Activated naive CD8-positive, alpha-beta T cell (primary cell): ENCODE measurements around the gene SNED1.
"Not testable (repeated sequence)": the region's sequence is repeated elsewhere in the genome, so short reads cannot be mapped to it uniquely, and the experiment has no call there.

Experiments
- H3K27ac Mint-ChIP-seq: one replicate; pipeline ENCODE4 v1.8.0; 2021; ENCODE audit warnings: mixed read lengths
- H3K27me3 Mint-ChIP-seq: one replicate; pipeline ENCODE4 v1.8.0; 2021; ENCODE audit warnings: mixed read lengths
- H3K36me3 Mint-ChIP-seq: one replicate; pipeline ENCODE4 v1.8.0; 2021; ENCODE audit warnings: mixed read lengths
- H3K4me1 Mint-ChIP-seq: one replicate; pipeline ENCODE4 v1.8.0; 2021; ENCODE audit warnings: low read depth, mixed read lengths
- H3K4me3 Mint-ChIP-seq: one replicate; pipeline ENCODE4 v1.8.0; 2021; ENCODE audit warnings: mild to moderate bottlenecking, mixed read lengths
- H3K9me3 Mint-ChIP-seq: one replicate; pipeline ENCODE4 v1.8.0; 2021; ENCODE audit warnings: low read depth, mixed read lengths

The SNED1 gene

DNA sequence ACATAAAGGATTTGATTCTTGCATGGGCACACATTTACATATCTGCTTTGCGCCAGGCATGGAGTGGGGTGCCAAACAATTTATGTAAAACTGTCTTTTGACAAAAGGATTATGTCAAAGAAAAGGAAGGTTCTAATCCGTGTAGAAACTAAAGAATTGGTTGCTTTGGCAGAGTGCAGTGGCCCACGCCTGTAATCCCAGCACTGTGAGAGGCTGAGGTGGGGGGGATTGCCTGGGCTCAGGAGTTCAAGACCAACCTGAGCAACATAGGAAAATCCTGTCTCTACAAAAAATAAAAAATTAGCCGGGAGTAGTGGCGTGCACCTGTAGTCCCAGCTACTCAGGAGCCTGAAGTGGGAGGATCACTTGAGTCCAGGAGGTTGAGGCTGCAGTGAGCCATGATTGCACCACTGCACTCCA lies 104.8 kb downstream of the SNED1 start:
- Mint-ChIP-seq H3K4me1 (peaks cover 77% of the 10 kb centered on the region), H3K4me3 (peak overlapping the region; percentile 97), H3K36me3 (peaks cover 5% of the 10 kb centered on the region), H3K27ac (peak overlapping the region; percentile 98), H3K27me3 (no peaks in the 10 kb centered on the region), H3K9me3 (no peaks in the 10 kb centered on the region)

- H3K9me3 Mint-ChIP-seq, H3K4me3 Mint-ChIP-seq, H3K27me3 Mint-ChIP-seq, H3K36me3 Mint-ChIP-seq: not testable (repeated sequence)
- H3K4me1 Mint-ChIP-seq, result peaks cover 76% of the 10 kb centered on the region
- peak overlapping the region; percentile 98 for H3K27ac Mint-ChIP-seq
Observed at GRCh38 chr2:241104611-241105010, 106.2 kb downstream of the SNED1 start.

DNA sequence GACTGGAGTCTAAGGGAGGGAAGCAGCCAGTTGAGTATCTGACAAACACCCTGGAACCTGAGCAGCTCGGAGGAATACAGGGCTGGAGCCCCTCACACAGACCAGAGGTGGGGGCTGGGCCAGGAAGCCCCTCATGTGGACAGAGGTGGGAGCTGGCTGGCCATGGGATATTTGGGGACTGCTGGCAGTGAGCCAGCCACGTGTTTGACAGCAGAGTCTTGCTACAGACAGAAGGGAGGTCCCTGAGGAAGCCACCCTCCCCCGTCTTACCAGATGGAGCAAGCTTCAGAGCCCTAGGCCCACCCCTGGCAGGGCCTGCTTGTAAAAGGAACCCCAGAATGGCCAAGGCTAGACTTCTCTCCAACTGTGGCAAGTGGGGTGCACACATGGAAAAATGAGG lies 107.2 kb downstream of the SNED1 start:
- Mint-ChIP-seq H3K9me3 (no peaks in the 10 kb centered on the region), H3K36me3 (peaks cover 3% of the 10 kb centered on the region), H3K27ac (peak overlapping the region; percentile 98), H3K4me3 (no peak overlapping the region), H3K27me3 (no peaks in the 10 kb centered on the region), H3K4me1 (peaks cover 74% of the 10 kb centered on the region)

- Mint-ChIP-seq H3K4me1 (peaks cover 86% of the 10 kb centered on the region), H3K9me3 (no peaks in the 10 kb centered on the region), H3K27me3 (no peaks in the 10 kb centered on the region), H3K27ac (peak overlapping the region; percentile 98), H3K4me3 (no peak overlapping the region), H3K36me3 (peaks cover 3% of the 10 kb centered on the region)
Observed at GRCh38 chr2:241107031-241107783, 108.8 kb downstream of the SNED1 start.

DNA sequence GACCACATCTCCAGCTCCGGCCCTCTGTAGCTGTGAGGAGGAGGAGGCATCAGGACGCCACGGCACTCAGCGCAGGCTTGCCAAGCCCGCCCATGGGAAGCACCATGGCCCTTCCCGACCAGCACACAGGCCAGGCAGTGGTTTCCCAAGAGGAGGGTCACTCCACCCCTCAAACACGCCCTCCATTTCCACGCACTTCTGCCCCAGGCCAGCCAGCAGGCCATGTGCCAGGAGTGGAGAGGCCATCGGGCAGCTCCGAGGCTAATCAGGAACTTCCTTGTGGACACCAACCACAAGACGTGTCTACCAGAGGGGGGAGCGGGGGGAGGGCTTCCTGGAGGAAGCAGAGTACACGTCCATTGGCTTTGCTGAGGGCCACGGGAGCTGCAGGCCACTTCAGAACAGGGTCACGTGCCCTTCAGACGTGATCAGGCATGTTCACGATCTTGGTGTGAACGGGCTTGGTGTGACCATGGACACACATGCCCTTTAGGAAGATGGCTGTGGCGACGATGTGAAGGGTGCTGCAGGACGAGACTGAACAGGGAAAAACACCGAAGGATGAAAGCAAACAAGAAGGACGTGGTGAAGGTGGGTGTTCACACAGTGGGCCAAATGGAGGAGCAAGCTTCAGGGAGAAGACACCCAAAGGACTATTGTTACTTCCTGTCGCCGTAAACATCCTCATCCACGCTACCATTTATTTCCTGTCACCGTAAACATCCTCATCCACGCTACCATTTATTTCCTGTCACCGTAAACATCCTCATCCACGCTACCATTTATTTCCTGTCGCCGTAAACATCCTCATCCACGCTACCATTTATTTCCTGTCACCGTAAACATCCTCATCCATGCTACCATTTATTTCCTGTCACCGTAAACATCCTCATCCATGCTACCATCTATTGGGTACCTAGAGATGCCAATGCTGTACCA lies 110.1 kb downstream of the SNED1 start:
- H3K27me3 Mint-ChIP-seq, result no peaks in the 10 kb centered on the region
- H3K9me3 Mint-ChIP-seq, result no peaks in the 10 kb centered on the region
- peak overlapping the region; percentile 96 for H3K4me3 Mint-ChIP-seq
- H3K4me1 Mint-ChIP-seq, result peaks cover 87% of the 10 kb centered on the region
- peaks cover 5% of the 10 kb centered on the region for H3K36me3 Mint-ChIP-seq
- peak overlapping the region; percentile 98 for H3K27ac Mint-ChIP-seq

GRCh38 chr2:241109210-241110088 lies 111.0 kb downstream of the SNED1 start:
- H3K27ac Mint-ChIP-seq, result peak overlapping the region; percentile 98
- peaks cover 7% of the 10 kb centered on the region for H3K36me3 Mint-ChIP-seq
- H3K4me3 Mint-ChIP-seq, result peak overlapping the region; percentile 96
- H3K9me3 Mint-ChIP-seq, result no peaks in the 10 kb centered on the region
- no peaks in the 10 kb centered on the region for H3K27me3 Mint-ChIP-seq
- peaks cover 81% of the 10 kb centered on the region for H3K4me1 Mint-ChIP-seq

DNA sequence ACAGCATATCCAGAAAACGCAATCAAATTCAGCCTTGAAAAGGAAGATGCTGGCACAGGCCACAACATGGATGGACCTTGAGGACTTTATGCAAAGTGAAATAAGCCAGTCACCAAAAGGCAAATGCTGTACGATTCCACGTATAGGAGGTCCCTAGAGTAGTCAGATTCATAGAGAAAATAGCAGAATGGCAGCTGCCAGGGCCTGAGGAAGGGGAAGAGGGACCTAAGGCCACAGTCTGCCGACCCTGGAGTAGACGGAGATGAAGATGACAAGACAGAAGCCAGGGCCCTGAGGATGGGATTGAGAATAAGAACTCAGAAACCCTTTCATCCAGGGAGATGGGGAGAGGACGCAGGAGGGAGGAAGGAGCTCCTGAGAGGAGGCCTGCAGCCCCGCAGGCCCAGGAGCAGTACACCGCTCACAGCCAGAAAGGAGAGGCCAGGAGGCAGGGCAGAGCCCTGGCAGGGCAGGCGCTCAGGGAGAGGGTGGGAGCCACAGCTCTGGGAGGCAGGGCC lies 111.7 kb downstream of the SNED1 start:
- peaks cover 14% of the 10 kb centered on the region for H3K36me3 Mint-ChIP-seq
- no peaks in the 10 kb centered on the region for H3K9me3 Mint-ChIP-seq
- H3K4me1 Mint-ChIP-seq, result peaks cover 79% of the 10 kb centered on the region

DNA sequence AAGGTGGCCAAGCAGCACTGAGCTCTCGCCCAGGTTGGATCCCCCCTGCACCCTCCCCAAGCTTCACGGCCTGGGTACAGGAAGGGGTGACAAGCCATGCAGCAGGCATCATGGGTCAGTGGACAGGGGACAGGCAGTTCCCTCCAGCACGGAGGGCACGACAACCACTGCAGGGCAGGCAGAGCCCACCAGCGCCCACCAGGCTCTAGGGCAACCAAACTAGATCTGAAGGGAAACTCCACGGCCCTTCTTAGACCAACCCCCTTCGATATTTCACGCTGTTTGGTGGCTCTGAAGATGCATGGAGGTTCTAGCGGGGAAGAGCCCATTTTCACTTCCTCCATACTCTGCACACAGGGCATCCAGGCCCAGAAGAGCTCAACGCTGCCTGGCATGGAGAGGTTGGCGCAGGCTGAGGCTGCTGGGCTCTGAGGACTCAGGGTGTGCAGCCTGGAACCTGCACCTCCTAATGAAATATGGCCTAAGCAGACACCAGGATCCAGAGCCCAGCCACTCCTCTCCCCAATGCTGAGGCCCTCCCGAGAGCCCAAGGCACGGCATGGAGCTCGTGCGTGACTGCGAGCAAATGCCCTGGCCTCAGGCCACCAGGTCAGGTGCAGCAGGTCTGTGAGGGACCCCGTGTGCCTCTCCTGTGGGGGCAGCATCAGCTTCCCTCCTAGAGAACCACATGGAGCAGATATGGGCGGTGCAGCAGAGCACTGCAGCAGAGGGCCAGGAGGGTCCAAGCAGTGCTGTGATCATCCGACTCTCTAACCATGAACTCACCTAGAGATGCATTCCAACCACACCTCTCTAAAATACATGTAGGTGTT lies 112.4 kb downstream of the SNED1 start:
- Mint-ChIP-seq H3K9me3 (no peaks in the 10 kb centered on the region), H3K4me1 (peaks cover 74% of the 10 kb centered on the region), H3K27ac (peak overlapping the region; percentile 98), H3K4me3 (peak overlapping the region; percentile 96), H3K27me3 (no peaks in the 10 kb centered on the region), H3K36me3 (peaks cover 15% of the 10 kb centered on the region)

More for the DNA sequence above, 111.7 kb downstream of the SNED1 start:
- Mint-ChIP-seq H3K27me3 (no peaks in the 10 kb centered on the region), H3K4me3 (peak overlapping the region; percentile 96), H3K27ac (peak overlapping the region; percentile 98)

DNA sequence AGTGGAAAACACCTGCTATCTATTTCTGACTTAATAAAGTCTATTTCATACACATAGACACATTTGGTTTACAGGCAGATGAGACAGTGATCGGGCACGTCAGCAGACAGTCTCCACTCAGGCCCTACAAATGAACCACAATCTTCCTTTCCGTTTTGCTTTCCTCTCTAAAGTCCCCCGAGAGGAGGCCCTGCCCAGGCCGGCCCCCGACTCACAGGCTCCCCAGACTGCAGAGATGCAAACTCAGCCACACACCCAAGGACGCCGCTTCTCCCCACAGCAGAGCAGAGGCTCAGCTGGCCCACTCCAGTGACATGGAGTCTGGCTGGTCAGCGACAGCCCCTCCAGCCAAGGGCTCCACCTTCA lies 113.0 kb downstream of the SNED1 start:
- H3K36me3 Mint-ChIP-seq, result peaks cover 17% of the 10 kb centered on the region

DNA sequence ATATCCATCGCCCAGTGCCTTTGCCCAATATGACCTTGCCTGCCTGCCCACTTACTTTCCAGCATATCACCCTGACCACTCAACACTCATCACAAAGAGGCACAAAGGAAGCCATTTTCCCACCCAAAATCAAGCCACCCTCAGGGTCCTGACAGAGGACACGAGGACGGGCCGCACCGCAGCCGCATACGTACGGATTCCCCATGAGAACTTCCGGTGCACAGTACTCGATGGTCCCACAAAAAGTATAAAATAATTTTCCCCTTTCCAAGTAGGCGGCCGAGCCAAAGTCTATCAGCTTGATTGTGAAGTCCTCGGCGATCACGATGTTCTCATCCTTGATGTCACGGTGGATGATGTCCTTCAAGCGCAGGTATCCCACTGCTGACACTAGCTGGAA lies 113.6 kb downstream of the SNED1 start:
- H3K4me3 Mint-ChIP-seq, result peak overlapping the region; percentile 96
- peaks cover 20% of the 10 kb centered on the region for H3K36me3 Mint-ChIP-seq
- no peaks in the 10 kb centered on the region for H3K27me3 Mint-ChIP-seq
- H3K27ac Mint-ChIP-seq, result peak overlapping the region; percentile 98
- no peaks in the 10 kb centered on the region for H3K9me3 Mint-ChIP-seq
- peaks cover 62% of the 10 kb centered on the region for H3K4me1 Mint-ChIP-seq

More for the DNA sequence above, 113.0 kb downstream of the SNED1 start:
- Mint-ChIP-seq H3K4me1 (peaks cover 68% of the 10 kb centered on the region), H3K9me3 (no peaks in the 10 kb centered on the region), H3K27me3 (no peaks in the 10 kb centered on the region), H3K4me3 (peak overlapping the region; percentile 96), H3K27ac (peak overlapping the region; percentile 98)

- Mint-ChIP-seq H3K9me3 (no peaks in the 10 kb centered on the region), H3K4me3 (peak overlapping the region; percentile 96), H3K27me3 (no peaks in the 10 kb centered on the region), H3K27ac (peak overlapping the region; percentile 98), H3K4me1 (peaks cover 56% of the 10 kb centered on the region), H3K36me3 (peaks cover 20% of the 10 kb centered on the region)
Observed at GRCh38 chr2:241112592-241112991, 114.2 kb downstream of the SNED1 start.

GRCh38 chr2:241114836-241115235 lies 116.4 kb downstream of the SNED1 start:
- peaks cover 39% of the 10 kb centered on the region for H3K4me1 Mint-ChIP-seq
- H3K36me3 Mint-ChIP-seq, result peaks cover 21% of the 10 kb centered on the region
- no peaks in the 10 kb centered on the region for H3K9me3 Mint-ChIP-seq
- no peaks in the 10 kb centered on the region for H3K27me3 Mint-ChIP-seq
- no peak overlapping the region for H3K4me3 Mint-ChIP-seq
- peak overlapping the region; percentile 58 for H3K27ac Mint-ChIP-seq

GRCh38 chr2:241115361-241115760 lies 116.9 kb downstream of the SNED1 start:
- Mint-ChIP-seq H3K4me3 (no peak overlapping the region), H3K27me3 (no peaks in the 10 kb centered on the region), H3K36me3 (peaks cover 22% of the 10 kb centered on the region), H3K4me1 (peaks cover 35% of the 10 kb centered on the region), H3K9me3 (no peaks in the 10 kb centered on the region), H3K27ac (peak overlapping the region; percentile 58)
